Mucosa of gallbladder (tissue), 1 donor: ENCODE data around the gene NPBWR2. TPM values are rescaled to one million over a fixed set of nuclear protein-coding genes. Genes with fewer than 3 reads are reported as not detected.

Experiments used
- DNase-seq: peaks from one replicate; pipeline ENCODE4 v3.0.0-alpha.2; 2020; ENCODE audit warnings: low spot score
- total RNA-seq: library from RNA; stranded (reverse); gene quantifications from one replicate; pipeline ENCODE4 v1.2.1, GENCODE V29; 2021
- donor health status: DM: no; HTN: no; CAD: no.

NPBWR2 gene
- total RNA-seq, 1 donor from 2014 or later = not detected

GRCh38 chr20:64084685-64085152 lies 22.6 kb downstream of the NPBWR2 start:
- DNase-seq = no peak

GRCh38 chr20:64083804-64084684 lies 23.3 kb downstream of the NPBWR2 start, which contains the start of gene LKAAEAR1:
LKAAEAR1 (minus strand) TSS chr20:64084398; CDS start chr20:64084219, 179 bp downstream.
- no peak for DNase-seq

GRCh38 chr20:64083378-64083803 lies 24.0 kb downstream of the NPBWR2 start:
- peak; percentile 57 for DNase-seq

- no peak for DNase-seq
These were observed 24.5 kb downstream of the NPBWR2 start for GRCh38 chr20:64082820-64083377.

- no peak for DNase-seq
These were observed 25.1 kb downstream of the NPBWR2 start for GRCh38 chr20:64082126-64082731.

- DNase-seq = no peak
These were observed 25.8 kb downstream of the NPBWR2 start for GRCh38 chr20:64081624-64081964.

GRCh38 chr20:64080813-64081623 lies 26.3 kb downstream of the NPBWR2 start:
- no peak for DNase-seq

GRCh38 chr20:64080013-64080812 lies 27.2 kb downstream of the NPBWR2 start, which contains the start of gene OPRL1:
OPRL1 (plus strand) TSS chr20:64080082; CDS start chr20:64092721, 12,639 bp downstream.
- DNase-seq = no peak

GRCh38 chr20:64079273-64080012 lies 27.9 kb downstream of the NPBWR2 start, which contains the start of gene RGS19:
RGS19 (minus strand) TSS chr20:64079518; CDS start chr20:64076886, 2,632 bp downstream.
- DNase-seq = peak; percentile 75

- DNase-seq = no peak
These were observed 28.5 kb downstream of the NPBWR2 start for GRCh38 chr20:64078934-64079272.

- DNase-seq = no peak
These were observed 29.4 kb downstream of the NPBWR2 start for GRCh38 chr20:64077876-64078551.

- DNase-seq = no peak
These were observed 29.9 kb downstream of the NPBWR2 start for GRCh38 chr20:64077541-64077875.

GRCh38 chr20:64077094-64077493 lies 30.3 kb downstream of the NPBWR2 start:
- no peak for DNase-seq

- DNase-seq = no peak
These were observed 31.0 kb downstream of the NPBWR2 start for GRCh38 chr20:64076061-64076997.

GRCh38 chr20:64075556-64075955 lies 31.8 kb downstream of the NPBWR2 start:
- DNase-seq = no peak

- no peak for DNase-seq
These were observed 32.4 kb downstream of the NPBWR2 start for GRCh38 chr20:64074963-64075362.

- no peak for DNase-seq
These were observed 33.1 kb downstream of the NPBWR2 start for GRCh38 chr20:64074184-64074789.
